Pons (tissue), 1 donor: ENCODE results near the gene LMOD3.

ENCODE experiments used
- DNase-seq: peaks from one replicate; pipeline ENCODE4 v3.0.0-alpha.2; 2016; ENCODE audit warnings: low spot score

Gene LMOD3

GRCh38 chr3:69122403-69122802 is at the start of gene LMOD3:
TSS of gene LMOD3 (minus strand) at chr3:69122595. CDS start at chr3:69122386, 209 bp downstream.
- no peak for DNase-seq

GRCh38 chr3:69172058-69172457 is 49.7 kb upstream of the LMOD3 start:
- DNase-seq, result no peak

GRCh38 chr3:69166446-69166845 is 44.1 kb upstream of the LMOD3 start:
- no peak for DNase-seq

- DNase-seq, result no peak
Observed at GRCh38 chr3:69165744-69166143, 43.3 kb upstream of the LMOD3 start.

GRCh38 chr3:69164296-69164695 is 41.9 kb upstream of the LMOD3 start:
- no peak for DNase-seq

- DNase-seq, result no peak
Observed at GRCh38 chr3:69162308-69162980, 40.0 kb upstream of the LMOD3 start.

GRCh38 chr3:69161587-69162307 is 39.4 kb upstream of the LMOD3 start:
- peak; percentile 79 for DNase-seq

- DNase-seq, result no peak
Observed at GRCh38 chr3:69160525-69160924, 38.1 kb upstream of the LMOD3 start.

GRCh38 chr3:69160107-69160506 is 37.7 kb upstream of the LMOD3 start:
- DNase-seq, result no peak

GRCh38 chr3:69149586-69149985 is 27.2 kb upstream of the LMOD3 start:
- DNase-seq, result no peak

- DNase-seq, result no peak
Observed at GRCh38 chr3:69145688-69146087, 23.3 kb upstream of the LMOD3 start.

GRCh38 chr3:69144631-69145245 is 22.3 kb upstream of the LMOD3 start:
- DNase-seq, result no peak

GRCh38 chr3:69143612-69144011 is 21.2 kb upstream of the LMOD3 start:
- DNase-seq, result no peak

- no peak for DNase-seq
Observed at GRCh38 chr3:69142797-69143454, 20.5 kb upstream of the LMOD3 start.

GRCh38 chr3:69142090-69142489 is 19.7 kb upstream of the LMOD3 start:
- DNase-seq, result no peak

GRCh38 chr3:69141313-69141712 is 18.9 kb upstream of the LMOD3 start:
- no peak for DNase-seq

GRCh38 chr3:69137412-69137811 is 15.0 kb upstream of the LMOD3 start:
- DNase-seq, result no peak

GRCh38 chr3:69137005-69137404 is 14.6 kb upstream of the LMOD3 start:
- DNase-seq, result no peak

- DNase-seq, result no peak
Observed at GRCh38 chr3:69130689-69131088, 8.3 kb upstream of the LMOD3 start.

GRCh38 chr3:69129531-69129930 is 7.1 kb upstream of the LMOD3 start:
- no peak for DNase-seq

- no peak for DNase-seq
Observed at GRCh38 chr3:69128509-69128908, 6.1 kb upstream of the LMOD3 start.

- DNase-seq, result no peak
Observed at GRCh38 chr3:69126999-69127398, 4.6 kb upstream of the LMOD3 start.

- DNase-seq, result no peak
Observed at GRCh38 chr3:69126216-69126615, 3.8 kb upstream of the LMOD3 start.
